Endothelial cell of umbilical vein (primary cell): ENCODE results near the gene BEX3. TPM values are rescaled to one million over a fixed set of nuclear protein-coding genes. Genes with fewer than 3 reads are reported as not detected.

Experiments
- BruUV-seq: library from RNA; stranded (reverse); fragments of 400-500 nt; replicated peaks from 2 replicates; lab custom pipeline; 2021; lab: Mats Ljungman, UMichigan
- CTCF ChIA-PET: fragments of 300-600, 350-600 bp; sonication (Branson Sonifier 250); formaldehyde crosslinking; loops from one replicate; lab custom pipeline; 2021; ENCODE audit warnings: antibody characterized with exemption, inconsistent platforms; lab: Charles Lee
- POLR2A ChIA-PET: fragments of 300-600, 350-600 bp; sonication (Branson Sonifier 250); formaldehyde crosslinking; loops from one replicate; lab custom pipeline; 2021; ENCODE audit warnings: antibody characterized with exemption, inconsistent platforms; lab: Charles Lee
- DNase-seq: peaks from one replicate; pipeline ENCODE4 v3.0.0-alpha.2; 2011; ENCODE audit warnings: low read depth, low spot score
- FAIRE-seq: peaks from 2 replicates; lab custom pipeline; 2011; peaks lifted over from hg19 to GRCh38; lab: Jason Lieb, UNC
- H2AFZ ChIP-seq: 2 replicates; pipeline ENCODE4 v1.6.0; 2012; ENCODE audit warnings: low read depth, low read length, control low read depth, inconsistent platforms
- H3K27ac ChIP-seq: 2 replicates; pipeline ENCODE4 v1.5.1; 2011; ENCODE audit warnings: low read depth, mild to moderate bottlenecking, control low read depth, low read length, moderate library complexity; ENCODE audit not compliant: insufficient read depth
- H3K27me3 ChIP-seq, 2 experiments: 2 replicates each; pipeline versions ENCODE4 v1.6.0 to v1.6.1; 2011; ENCODE audit warnings: low read length in 2 of 2, mixed read lengths in 1 of 2; ENCODE audit not compliant: control insufficient read depth in 2 of 2, insufficient read depth in 2 of 2
- H3K36me3 ChIP-seq, 2 experiments: 2 replicates in 1 of 2; 3 replicates in 1 of 2; pipeline ENCODE4 v1.5.1; 2011; ENCODE audit warnings: low read length in 2 of 2, mild to moderate bottlenecking in 1 of 2, moderate library complexity in 1 of 2; ENCODE audit not compliant: control insufficient read depth in 2 of 2, insufficient read depth in 2 of 2; ENCODE audit errors: extremely low read depth in 1 of 2
- H3K4me1 ChIP-seq: 3 replicates; pipeline ENCODE4 v1.5.1; 2011; ENCODE audit warnings: mild to moderate bottlenecking, low read length; ENCODE audit not compliant: control insufficient read depth, insufficient read depth; ENCODE audit errors: extremely low read depth
- H3K4me2 ChIP-seq: 2 replicates; pipeline ENCODE4 v1.6.1; 2011; ENCODE audit warnings: low read length, control low read depth, mixed read lengths; ENCODE audit not compliant: insufficient read depth
- H3K4me3 ChIP-seq, 3 experiments: fragments of 200-600 bp in 1 of 3; sonication (generic), shearing (Covaris generic) in 1 of 3; replicated peaks in 1 of 3; 2 replicates each; pipeline ENCODE4 v1.5.1; 2011 to 2016; ENCODE audit warnings: control low read depth in 3 of 3, low read length in 3 of 3, mild to moderate bottlenecking in 2 of 3, inconsistent platforms in 1 of 3, low read depth in 1 of 3, moderate library complexity in 1 of 3; ENCODE audit not compliant: insufficient read depth in 1 of 3
- H3K79me2 ChIP-seq: 2 replicates; pipeline ENCODE4 v1.6.0; 2012; ENCODE audit warnings: low read length, inconsistent platforms; ENCODE audit not compliant: control insufficient read depth, insufficient read depth
- H3K9ac ChIP-seq: replicated peaks from 2 replicates; pipeline ENCODE3; 2011; ENCODE audit warnings: low read length, control low read depth; ENCODE audit not compliant: insufficient read depth; ENCODE audit errors: extremely low read depth
- H3K9me1 ChIP-seq: replicated peaks from 3 replicates; pipeline ENCODE4 v1.6.0; 2011; ENCODE audit warnings: mild to moderate bottlenecking, low read length; ENCODE audit not compliant: control insufficient read depth, insufficient read depth; ENCODE audit errors: extremely low read depth
- H3K9me3 ChIP-seq: replicated peaks from 2 replicates; pipeline ENCODE4 v1.5.1; 2012; ENCODE audit warnings: low read length, inconsistent platforms; ENCODE audit not compliant: control insufficient read depth, insufficient read depth
- H4K20me1 ChIP-seq: replicated peaks from 2 replicates; pipeline ENCODE3; 2011; ENCODE audit warnings: mild to moderate bottlenecking, low read length; ENCODE audit not compliant: control insufficient read depth, insufficient read depth; ENCODE audit errors: extremely low read depth
- EZH2 ChIP-seq: IDR thresholded peaks from 2 replicates; pipeline ENCODE4 v1.6.1; 2012; ENCODE audit warnings: borderline replicate concordance, low read depth, mild to moderate bottlenecking, moderate library complexity, low read length, inconsistent platforms; ENCODE audit not compliant: severe bottlenecking
- FOS ChIP-seq: IDR thresholded peaks from 2 replicates; pipeline ENCODE4 v1.6.1; 2011; ENCODE audit warnings: mild to moderate bottlenecking, low read length, moderate library complexity, borderline replicate concordance; ENCODE audit not compliant: insufficient read depth
- GATA2 ChIP-seq: IDR thresholded peaks from 2 replicates; pipeline ENCODE4 v1.7.0; 2011; ENCODE audit warnings: low read depth, mild to moderate bottlenecking, moderate library complexity, mixed read lengths, low read length; ENCODE audit not compliant: insufficient read length, insufficient read depth
- JUN ChIP-seq: IDR thresholded peaks from 2 replicates; pipeline ENCODE4 v1.6.1; 2011; ENCODE audit warnings: borderline replicate concordance, low read depth; ENCODE audit not compliant: insufficient read length, insufficient read depth
- MYC ChIP-seq: IDR thresholded peaks from one replicate; pipeline ENCODE4 v1.6.1; 2011; ENCODE audit warnings: mild to moderate bottlenecking, low read depth, low read length
- POLR2A ChIP-seq: IDR thresholded peaks from 2 replicates; pipeline ENCODE4 v1.6.1; 2012; ENCODE audit warnings: low read depth, mild to moderate bottlenecking, control low read depth, low read length
- POLR2AphosphoS5 ChIP-seq: IDR thresholded peaks from 2 replicates; pipeline ENCODE4 v1.6.1; 2012; ENCODE audit warnings: low read depth, mild to moderate bottlenecking, control low read depth, low read length, moderate library complexity; ENCODE audit not compliant: insufficient read depth
- dilution Hi-C: fragments of 300-500 bp; cut with MboI; formaldehyde crosslinking; loops from one replicate; pipeline ENCODE4 v1.15.0; 2019; ENCODE audit warnings: low sequenced_read_pairs; ENCODE audit not compliant: extremely low pct_ligation_motif_present
- intact Hi-C: fragments of 100-400 bp; cut with micrococcal nuclease; formaldehyde crosslinking; loops from one replicate; pipeline ENCODE4 v1.10.0; 2022
- polyA plus RNA-seq, 4 experiments: library from polyadenylated mRNA; depleted of rRNA in 3 of 4; stranded (reverse) in 3 of 4; unstranded in 1 of 4; fragments of >200 nt; gene quantifications; 2 replicates each; pipeline versions ENCODE4 v1.2.1 to v1.2.3, GENCODE V29; 2011 to 2012; ENCODE audit warnings: missing spikeins in 1 of 4
- total RNA-seq: library from RNA; stranded (reverse); gene quantifications from 2 replicates; pipeline ENCODE4 v1.2.3, GENCODE V29; 2021
- TF ChIP-seq, protein P1 (sequence below), 2 donors: IDR thresholded peaks; 1 replicate in 1 of 2; 2 replicates in 1 of 2; pipeline ENCODE4 v1.5.1; 2011; ENCODE audit warnings: low read length in 2 of 2, mild to moderate bottlenecking in 2 of 2, moderate library complexity in 2 of 2, control low read depth in 1 of 2, inconsistent platforms in 1 of 2, low read depth in 1 of 2; ENCODE audit not compliant: insufficient read depth in 1 of 2; ENCODE audit errors: extremely low read depth in 1 of 2

BEX3 gene
- total and polyA plus RNA-seq, 2 donors (not counting 3 experiments of a cell fraction or from before 2014, with no cell fraction given): 227 to 332 TPM

DNA sequence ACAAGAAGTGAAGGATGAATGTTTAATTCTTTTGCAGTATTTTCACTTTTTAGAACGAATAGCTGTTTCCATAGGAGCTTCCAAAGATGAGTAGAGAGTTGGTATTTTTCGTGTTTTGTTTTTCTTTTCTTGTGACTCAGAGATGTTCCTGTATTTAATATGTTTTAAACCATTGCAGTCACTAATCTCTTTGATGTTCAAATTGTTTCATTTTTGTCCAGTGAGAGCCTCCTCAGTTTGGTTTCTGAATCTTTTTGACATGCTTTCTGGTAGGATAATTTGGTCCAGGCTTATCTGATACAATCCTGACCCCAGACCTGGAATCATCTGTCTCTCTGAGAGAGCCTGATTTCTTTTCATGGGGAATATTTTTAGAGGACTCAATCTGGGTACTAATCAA is 41.6 kb downstream of the BEX3 start:
- Histone ChIP-seq H3K4me1 (peaks cover 2% of the 10 kb centered on the region), H2AFZ (no peak overlapping the region), H3K27me3 (no peaks in the 10 kb centered on the region), H3K36me3 (no peaks in the 10 kb centered on the region), H3K9me1 (no peaks in the 10 kb centered on the region), H3K79me2 (no peaks in the 10 kb centered on the region), H3K4me2 (no peak overlapping the region), H3K27ac (no peak overlapping the region), H3K9ac (no peak overlapping the region), H4K20me1 (no peaks in the 10 kb centered on the region), H3K9me3 (no peaks in the 10 kb centered on the region), H3K4me3 (no peak overlapping the region)
- no TSS peak for BruUV-seq
- ChIA-PET POLR2A (no interaction called here), CTCF (interaction anchor here (1.1 kb wide), 2 partner anchors 19 to 46 kb away, joined by 3 to 4 read pairs; no protein-coding TSS in a partner anchor)
- no peak for DNase-seq
- TF ChIP-seq JUN: no peak
- TF ChIP-seq GATA2: no peak
- no peak for TF ChIP-seq FOS
- TF ChIP-seq POLR2A: no peak
- intact Hi-C loops: no loop called here
- no peak for FAIRE-seq
- dilution Hi-C loops: no loop called here

DNA sequence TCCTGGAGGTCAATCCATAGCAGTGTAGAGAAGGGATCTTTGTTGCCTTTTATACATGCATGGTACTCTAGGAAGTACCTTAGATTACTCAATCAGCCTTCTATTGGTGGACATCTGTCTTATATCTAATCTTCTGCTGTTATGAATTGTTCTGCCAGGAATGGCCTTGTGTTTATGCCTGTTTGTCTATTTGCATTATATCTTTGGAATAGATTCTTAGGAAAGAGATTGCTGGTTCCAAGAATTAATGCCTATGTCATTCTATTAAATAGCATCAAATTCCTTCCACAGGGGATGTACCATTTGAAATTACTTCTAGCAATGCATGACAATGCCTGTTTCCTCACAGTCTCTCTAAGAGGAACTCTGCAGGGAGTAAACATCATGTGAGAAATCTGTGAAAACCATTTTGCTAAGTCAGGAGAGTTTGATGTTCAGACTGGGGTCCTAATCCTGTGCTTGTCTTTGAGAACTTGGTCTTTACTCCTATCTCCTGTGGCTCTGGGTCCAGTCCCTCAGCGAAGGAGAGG is 42.5 kb downstream of the BEX3 start:
- H3K27ac ChIP-seq: no peak overlapping the region

More for the DNA sequence above, 42.5 kb downstream of the BEX3 start:
- TF ChIP-seq MYC: no peak
- TF ChIP-seq, protein P1, sequence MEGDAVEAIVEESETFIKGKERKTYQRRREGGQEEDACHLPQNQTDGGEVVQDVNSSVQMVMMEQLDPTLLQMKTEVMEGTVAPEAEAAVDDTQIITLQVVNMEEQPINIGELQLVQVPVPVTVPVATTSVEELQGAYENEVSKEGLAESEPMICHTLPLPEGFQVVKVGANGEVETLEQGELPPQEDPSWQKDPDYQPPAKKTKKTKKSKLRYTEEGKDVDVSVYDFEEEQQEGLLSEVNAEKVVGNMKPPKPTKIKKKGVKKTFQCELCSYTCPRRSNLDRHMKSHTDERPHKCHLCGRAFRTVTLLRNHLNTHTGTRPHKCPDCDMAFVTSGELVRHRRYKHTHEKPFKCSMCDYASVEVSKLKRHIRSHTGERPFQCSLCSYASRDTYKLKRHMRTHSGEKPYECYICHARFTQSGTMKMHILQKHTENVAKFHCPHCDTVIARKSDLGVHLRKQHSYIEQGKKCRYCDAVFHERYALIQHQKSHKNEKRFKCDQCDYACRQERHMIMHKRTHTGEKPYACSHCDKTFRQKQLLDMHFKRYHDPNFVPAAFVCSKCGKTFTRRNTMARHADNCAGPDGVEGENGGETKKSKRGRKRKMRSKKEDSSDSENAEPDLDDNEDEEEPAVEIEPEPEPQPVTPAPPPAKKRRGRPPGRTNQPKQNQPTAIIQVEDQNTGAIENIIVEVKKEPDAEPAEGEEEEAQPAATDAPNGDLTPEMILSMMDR (IDR thresholded peaks at IDR 0.05; ENCODE audit: extremely low read depth in 1 of 2, insufficient read depth in 1 of 2, low read depth in 1 of 2, low read length in 2 of 2): no peak
- no peak for TF ChIP-seq GATA2
- no peak for TF ChIP-seq POLR2A
- no peak for TF ChIP-seq POLR2AphosphoS5
- no peak for TF ChIP-seq EZH2
- TF ChIP-seq JUN: no peak
- TF ChIP-seq FOS: no peak
- BruUV-seq: no TSS peak
- Histone ChIP-seq H3K4me1 (peaks cover 2% of the 10 kb centered on the region), H2AFZ (no peak overlapping the region), H4K20me1 (no peaks in the 10 kb centered on the region), H3K9me1 (no peaks in the 10 kb centered on the region), H3K4me3 (no peak overlapping the region), H3K4me2 (no peak overlapping the region), H3K9me3 (no peaks in the 10 kb centered on the region), H3K9ac (no peak overlapping the region), H3K27me3 (no peaks in the 10 kb centered on the region), H3K79me2 (no peaks in the 10 kb centered on the region), H3K36me3 (no peaks in the 10 kb centered on the region)
- dilution Hi-C loops (no loop called here), intact Hi-C loops (no loop called here)
- DNase-seq (no peak), FAIRE-seq (no peak)
- ChIA-PET POLR2A (no interaction called here), CTCF (no interaction called here)
